HG03196 (cell line): ENCODE results near the gene RNF112.
"Not testable (repeated sequence)": the region's sequence is repeated elsewhere in the genome, so short reads cannot be mapped to it uniquely, and the experiment has no call there.

Source experiments
- ATAC-seq: cut with Tn5 transposase; IDR thresholded peaks from one replicate; pipeline ENCODE4 v1.9.1; 2021; ENCODE audit not compliant: unreplicated experiment

RNF112 gene

DNA sequence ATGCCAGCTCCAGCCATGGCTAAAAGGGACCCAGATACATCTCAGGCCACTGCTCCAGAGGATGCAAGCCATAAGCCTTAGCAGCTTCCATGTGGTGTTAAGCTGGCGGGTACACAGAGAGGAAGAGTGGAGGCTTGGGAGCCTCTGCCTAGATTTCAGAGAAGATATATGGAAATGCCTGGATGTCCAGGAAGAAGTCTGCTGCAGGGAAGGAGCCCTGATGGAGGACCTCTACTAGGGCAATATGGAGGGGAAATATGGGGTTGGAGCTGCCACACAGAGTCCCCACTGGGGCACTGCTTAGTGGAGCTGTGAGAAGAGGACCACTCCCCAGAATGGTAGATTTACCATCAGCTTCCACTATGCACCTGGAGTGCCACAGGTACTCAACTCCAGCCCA is 32.1 kb downstream of the RNF112 start:
- no peak for ATAC-seq

DNA sequence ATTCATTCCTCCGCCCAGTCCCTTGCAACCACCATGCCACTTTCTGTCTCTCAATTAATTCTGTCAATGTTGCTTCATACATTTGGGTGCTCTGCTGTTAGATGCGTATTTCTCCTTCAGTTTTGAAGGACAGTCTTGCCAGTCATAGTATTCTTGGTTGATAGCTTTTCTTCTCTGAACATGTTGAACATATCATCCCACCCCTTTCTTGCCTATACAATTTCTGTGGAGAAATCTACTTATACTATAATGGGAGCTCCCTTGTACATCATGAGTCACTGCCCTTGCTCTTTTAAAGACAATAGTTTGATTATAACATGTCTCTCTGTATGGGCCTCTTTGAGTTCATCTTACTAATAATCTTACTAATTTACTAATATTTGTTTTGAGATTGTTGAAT is 34.1 kb downstream of the RNF112 start:
- no peak for ATAC-seq

DNA sequence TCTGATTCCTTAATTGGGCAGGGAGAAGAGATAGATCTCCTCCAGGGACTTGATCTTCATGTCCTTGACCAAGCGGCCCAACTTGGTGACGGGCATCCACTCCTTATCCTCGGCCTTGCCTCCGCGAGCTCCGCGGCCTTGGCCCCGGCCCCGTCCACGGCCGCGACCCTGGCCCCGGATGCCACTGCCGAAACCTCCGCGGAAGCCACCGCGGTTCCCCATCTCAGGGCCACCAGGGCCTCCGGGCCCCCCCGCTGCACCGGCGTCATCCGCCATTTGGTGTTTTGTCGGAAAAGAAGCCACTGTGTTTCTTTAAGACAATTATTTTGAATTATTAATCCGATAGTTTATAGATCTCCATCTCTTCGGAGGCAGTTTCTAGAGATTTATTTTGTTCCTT is 35.5 kb downstream of the RNF112 start:
- ATAC-seq: not testable (repeated sequence)

DNA sequence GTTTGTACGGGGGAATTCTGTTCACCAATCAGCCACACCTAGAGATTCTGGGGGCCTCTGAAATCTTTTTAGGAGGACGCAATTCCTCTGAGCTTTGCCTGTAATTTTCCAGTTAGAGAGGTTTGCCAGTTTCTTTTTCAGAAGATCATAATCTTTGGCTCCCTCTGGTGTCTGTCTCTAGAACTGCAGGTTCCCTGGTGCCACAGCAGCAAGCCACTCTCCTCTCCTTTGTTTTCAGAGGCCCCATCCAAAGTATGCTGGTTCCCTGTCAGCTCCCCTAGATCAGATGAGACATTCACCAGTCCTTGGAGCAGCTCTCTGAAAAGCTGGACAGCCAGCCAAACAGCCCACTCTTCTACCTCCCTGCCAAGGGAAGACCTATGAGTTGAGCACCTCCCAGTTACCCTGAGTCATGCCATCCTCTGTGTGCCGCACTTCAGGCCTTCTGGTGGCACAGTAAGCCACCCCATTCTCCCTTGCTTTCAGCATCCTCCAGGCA is 36.1 kb downstream of the RNF112 start:
- no peak for ATAC-seq

DNA sequence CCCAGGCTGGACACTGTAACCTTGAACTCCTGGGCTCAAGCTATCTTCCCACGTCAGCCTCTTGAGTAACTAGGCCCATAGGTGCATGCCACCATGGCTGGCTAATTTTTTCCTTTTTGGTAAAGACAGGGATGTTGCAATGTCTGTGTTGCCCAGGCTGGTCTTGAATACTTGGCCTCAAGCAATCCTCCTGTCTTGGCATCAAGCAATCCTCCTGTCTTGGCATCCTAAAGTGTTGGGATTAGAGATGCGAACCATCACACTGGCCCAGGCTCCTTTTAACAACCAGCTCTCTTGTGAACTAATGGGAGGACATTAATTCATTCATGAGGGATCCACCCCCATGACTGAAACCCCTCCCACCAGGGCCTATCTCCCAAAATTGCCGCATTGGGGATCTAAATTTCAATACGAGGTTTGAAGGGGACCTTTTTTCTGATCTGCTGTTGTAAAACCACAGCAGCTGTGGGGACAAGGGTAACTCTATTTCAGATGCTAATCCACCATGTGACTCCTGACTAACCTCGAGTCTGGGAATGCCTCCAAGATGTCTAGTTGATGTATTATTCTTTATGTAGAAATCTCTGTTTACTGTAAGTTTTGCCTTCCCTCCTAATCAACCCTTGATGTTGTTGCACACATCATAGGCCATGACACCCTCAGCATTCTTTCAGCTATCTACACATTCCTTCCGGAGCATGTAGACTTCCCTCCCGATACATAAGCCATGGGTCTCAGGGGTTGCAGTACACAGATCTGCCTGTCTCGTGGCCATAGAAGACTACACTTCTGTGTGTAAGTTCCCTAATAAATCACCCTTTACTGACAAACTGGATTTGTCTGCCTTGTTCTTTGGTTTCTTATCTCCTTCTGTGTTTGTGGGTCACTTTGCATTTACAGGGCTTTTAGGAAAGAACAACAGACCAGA is 37.6 kb downstream of the RNF112 start:
- ATAC-seq: no peak

GRCh38 chr17:19449656-19450055 is 38.6 kb downstream of the RNF112 start:
- no peak for ATAC-seq

GRCh38 chr17:19453296-19453695 is 42.3 kb downstream of the RNF112 start:
- no peak for ATAC-seq

GRCh38 chr17:19454074-19454473 is 43.0 kb downstream of the RNF112 start:
- ATAC-seq: no peak

DNA sequence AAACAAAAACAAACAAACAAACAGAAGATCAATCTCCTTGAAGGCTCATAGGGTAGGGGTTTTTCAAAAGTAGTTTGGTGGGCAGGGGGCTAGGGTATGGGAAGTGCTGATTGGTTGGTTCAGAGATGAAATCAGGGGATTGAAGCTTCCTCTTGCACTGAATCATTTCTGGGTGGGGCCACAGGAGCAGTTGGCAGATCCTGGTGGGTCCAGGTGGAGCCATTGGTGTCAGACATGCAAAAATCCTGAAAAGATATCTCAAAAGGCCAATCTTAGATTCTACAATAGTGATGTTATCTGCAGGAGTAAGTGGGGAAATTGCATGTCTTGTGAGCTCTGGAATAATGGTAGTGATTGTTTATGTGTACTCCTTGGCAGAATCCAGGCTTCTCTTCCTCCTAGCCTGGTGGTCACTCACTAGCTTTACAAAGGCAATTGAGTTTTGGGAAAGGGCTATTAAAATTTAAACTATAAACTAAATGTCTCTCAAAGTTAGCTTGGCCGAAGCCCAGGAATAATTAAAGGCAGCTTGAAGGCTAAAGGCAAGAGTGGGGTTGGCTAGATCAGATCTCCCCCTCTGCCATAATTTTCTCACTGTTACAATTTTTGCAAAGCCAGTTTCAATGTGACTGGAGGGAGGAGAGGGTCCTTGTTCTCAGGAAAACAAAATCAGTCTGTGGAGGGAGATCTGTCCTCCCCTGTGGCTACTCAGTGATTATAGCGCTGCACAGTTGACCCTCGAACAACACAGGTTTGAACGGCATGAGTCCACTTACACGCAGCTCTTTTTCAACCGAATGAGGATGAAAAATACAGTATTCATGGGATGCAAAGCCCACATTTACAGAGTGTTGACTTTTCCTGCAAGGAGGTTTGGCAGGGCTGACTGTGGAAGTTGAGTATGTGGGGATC is 45.2 kb downstream of the RNF112 start:
- ATAC-seq: no peak

DNA sequence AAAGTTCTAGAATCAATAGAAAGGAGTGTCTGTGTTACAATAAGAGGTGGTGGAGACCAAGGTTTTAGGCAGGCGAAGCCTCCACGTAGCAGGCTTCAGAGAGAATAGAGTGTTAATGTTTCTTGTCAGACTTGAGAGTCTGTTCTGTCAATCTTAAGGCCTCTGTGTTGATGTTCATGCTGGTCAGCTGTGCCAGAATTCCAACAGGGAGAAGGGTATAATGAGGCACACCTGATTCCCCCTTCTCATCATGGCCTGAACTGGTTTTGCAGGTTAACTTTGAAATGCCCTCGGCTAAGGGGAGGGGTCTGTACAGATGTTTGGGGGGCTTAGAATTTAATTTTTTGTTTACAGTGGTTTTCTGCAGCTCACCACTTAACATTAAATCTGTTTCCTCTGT is 46.0 kb downstream of the RNF112 start:
- no peak for ATAC-seq

DNA sequence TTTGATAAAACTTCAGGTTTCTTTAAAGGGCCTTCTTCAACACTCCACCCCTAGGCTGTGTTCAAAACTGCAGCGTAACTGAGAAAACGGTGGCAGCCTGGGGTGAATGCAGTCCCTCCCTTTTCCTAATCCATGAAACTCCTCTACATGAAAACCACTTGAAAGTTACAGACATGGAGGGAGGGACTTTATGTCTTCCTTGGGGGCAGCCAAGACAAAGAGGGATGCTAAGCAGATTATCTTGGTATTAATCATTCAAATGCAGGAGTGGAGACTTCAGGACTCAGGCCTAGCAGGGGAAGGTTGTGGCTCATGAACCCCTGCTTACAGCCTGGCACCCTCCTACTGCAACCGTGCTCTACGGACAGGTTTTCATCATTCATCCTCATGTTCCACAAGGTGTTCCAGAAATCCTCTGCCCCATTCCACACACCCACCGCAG is 46.8 kb downstream of the RNF112 start:
- no peak for ATAC-seq

DNA sequence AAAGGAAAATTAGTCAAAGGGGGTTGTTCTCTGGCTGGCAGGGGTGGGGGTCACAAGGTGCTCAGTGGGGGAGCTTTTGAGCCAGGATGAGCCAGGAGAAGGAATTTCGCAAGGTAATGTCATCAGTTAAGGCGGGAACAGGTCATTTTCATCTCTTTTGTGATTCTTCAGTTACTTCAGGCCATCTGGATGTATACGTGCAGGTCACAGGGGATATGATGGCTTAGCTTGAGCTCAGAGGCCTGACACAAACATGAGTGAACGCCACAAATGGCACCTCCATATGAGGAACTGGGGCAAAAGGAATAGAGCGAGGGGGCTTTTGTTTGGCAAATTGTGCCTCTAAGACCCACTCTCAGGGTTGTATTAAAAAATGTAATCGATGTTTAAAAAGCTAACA is 47.4 kb downstream of the RNF112 start:
- ATAC-seq: not testable (repeated sequence)

DNA sequence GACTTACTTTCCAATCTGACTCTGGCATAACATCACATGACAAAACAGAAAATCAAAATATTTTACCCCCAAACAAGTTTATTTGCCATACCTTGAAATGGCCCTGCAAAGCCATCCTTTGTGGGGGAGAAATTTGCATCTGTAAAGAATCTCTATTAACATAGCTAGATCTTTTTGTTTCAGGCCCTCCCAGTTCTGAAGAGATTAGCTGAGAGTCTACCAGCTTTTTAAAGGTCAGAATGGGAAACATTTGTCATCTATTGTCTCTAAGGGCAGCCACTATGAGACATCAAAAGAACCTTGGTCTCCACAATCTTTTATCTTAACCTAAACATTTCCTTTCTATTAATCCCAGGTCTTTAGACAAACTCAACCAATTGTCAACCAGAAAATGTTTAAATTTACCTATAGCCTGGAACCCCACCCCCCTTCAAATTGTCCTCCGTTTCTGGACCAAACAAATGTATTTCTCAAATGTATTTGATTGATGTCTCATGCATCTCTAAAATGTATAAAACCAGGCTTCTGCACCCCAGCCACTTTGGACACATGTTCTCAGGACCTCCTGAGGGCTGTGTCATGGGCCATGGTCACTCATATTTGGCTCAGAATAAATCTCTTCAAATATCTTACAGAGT is 48.1 kb downstream of the RNF112 start:
- ATAC-seq: not testable (repeated sequence)

DNA sequence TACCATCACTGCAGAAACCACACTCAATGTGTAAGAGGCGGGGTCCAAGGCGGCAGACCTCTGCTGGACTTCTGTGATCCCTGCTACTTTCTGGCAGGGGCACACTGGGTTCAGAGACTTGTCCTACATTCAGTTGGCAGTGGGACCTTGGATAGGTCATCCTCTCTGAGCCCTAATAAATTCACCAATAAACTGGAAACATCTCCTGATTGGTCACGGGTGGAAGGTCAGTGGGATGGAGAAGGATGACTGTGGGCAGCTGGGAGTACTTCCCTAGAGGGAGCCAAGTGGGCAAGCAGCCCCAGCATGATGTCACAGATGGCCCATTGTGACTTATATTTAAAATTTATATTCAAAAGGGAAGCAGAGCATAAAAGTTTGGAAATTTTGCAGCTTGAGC is 49.7 kb downstream of the RNF112 start:
- ATAC-seq: no peak

DNA sequence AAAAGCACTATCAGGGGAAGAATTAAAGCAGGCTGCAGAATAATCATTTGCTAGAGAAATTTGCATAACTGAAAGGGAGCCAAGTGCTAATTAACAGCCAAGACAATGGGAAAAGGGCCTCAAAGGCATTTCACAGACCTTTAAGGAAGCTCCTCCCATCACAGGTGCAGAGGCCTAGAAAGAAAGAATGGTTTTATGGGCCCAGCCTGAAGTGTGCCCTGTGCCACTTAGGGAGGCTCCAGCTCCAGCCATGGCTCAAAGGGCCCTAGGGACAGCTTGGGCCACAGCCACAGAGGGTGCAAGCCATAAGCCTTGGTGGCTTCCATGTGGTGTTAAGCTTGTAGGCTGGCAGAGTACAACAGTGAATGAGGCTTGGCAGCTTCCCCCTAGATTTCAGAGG is 50.1 kb downstream of the RNF112 start:
- ATAC-seq: no peak

DNA sequence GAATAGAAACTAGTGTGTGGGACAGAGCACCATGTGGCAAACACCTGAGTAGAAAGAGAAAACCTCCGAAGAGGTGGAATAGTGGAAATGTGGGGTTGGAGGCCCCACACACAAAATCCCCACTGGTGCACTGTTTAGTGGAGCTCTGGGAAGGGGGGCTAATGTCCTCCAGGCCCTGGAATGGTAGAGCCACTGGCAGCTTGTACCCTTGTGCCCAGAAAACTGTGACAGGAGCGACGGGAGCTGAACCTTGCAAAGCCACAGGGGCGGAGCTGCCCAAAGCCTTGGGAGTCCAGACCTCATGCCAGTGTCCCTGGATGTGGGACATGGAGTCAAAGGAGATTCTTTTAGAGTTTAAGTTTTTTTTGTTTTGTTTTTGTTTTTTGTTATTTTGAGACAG is 50.6 kb downstream of the RNF112 start:
- no peak for ATAC-seq

- ATAC-seq: not testable (repeated sequence)
These were observed 51.5 kb downstream of the RNF112 start for GRCh38 chr17:19462456-19463035.

GRCh38 chr17:19464031-19465026 is 53.3 kb downstream of the RNF112 start:
- no peak for ATAC-seq
